ENCODE measurements around the gene SERPINA5.

DNA sequence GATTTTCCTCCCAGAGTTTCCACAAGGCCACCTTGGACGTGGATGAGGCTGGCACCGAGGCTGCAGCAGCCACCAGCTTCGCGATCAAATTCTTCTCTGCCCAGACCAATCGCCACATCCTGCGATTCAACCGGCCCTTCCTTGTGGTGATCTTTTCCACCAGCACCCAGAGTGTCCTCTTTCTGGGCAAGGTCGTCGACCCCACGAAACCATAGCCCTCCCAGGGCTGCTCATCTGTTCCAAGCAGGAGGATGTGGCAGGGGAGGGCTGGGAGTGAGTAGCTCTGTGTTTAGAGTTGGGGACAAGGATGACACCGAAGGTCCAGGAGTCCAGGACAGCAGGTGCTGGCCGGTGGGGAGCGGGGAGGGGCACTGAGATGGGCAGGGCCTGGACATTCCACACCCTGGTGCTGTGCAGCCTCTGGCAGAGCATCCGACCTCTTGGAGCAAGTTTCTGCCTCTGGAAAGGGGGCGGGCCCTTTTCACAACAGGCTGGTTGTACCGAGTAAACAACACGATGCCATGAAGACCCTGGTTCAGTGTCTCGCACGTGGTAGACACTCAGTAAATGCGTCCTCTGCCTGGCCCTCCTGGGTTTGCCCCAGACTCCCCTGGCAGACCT, 11.7 kb upstream of the SERPINA5 start:
- TF ChIP-seq GATA2 (IDR thresholded peaks at IDR 0.05; ENCODE audit: low read depth, low read length) (no peak), GATA3 (IDR thresholded peaks at IDR 0.05; ENCODE audit: low read depth, low read length) (no peak)
